Colonic mucosa (tissue), 4 donors: ENCODE results near the gene SNUPN. TPM values are rescaled to one million over a fixed set of nuclear protein-coding genes. Genes with fewer than 3 reads are reported as not detected.
"Not testable (repeated sequence)": the region's sequence is repeated elsewhere in the genome, so short reads cannot be mapped to it uniquely, and the experiment has no call there.

ENCODE experiments used
- DNase-seq: peaks from one replicate; pipeline ENCODE4 v3.0.0-alpha.2; 2020
- H3K27ac ChIP-seq: fragments of 200-600 bp; one replicate; pipeline ENCODE4 v1.8.0; 2021
- H3K27me3 ChIP-seq: fragments of 200-600 bp; one replicate; pipeline ENCODE4 v1.8.0; 2021
- H3K36me3 ChIP-seq: fragments of 200-600 bp; one replicate; pipeline ENCODE4 v1.8.0; 2021
- H3K4me1 ChIP-seq: fragments of 200-600 bp; one replicate; pipeline ENCODE4 v1.8.0; 2021; ENCODE audit warnings: mild to moderate bottlenecking
- H3K4me3 ChIP-seq: fragments of 200-600 bp; one replicate; pipeline ENCODE4 v1.8.0; 2021
- H3K9ac ChIP-seq, 2 donors: one replicate each; pipeline ENCODE4 v1.7.0; 2013; ENCODE audit warnings: control low read depth in 2 of 2, low read depth in 2 of 2, low read length in 2 of 2
- H3K9me3 ChIP-seq: fragments of 200-600 bp; one replicate; pipeline ENCODE4 v1.8.0; 2021
- intact Hi-C: fragments of 100-400 bp; cut with DNase I; formaldehyde crosslinking; loops from one replicate; pipeline ENCODE4 v1.14.1; 2022
- total RNA-seq, 2 donors: library from RNA; stranded (reverse); fragmentation: NEBNext Ultra II Directional in 1 of 2; extraction: Animal tissue kit (Norgen Biotek cat#: 25700) in 1 of 2; gene quantifications; one replicate each; pipeline ENCODE4 v1.2.1, GENCODE V29; 2021
- TF ChIP-seq, protein P1 (sequence below): fragments of 200-600 bp; IDR thresholded peaks from one replicate; pipeline ENCODE4 v1.8.0; 2022; ENCODE audit warnings: antibody characterized with exemption, mild to moderate bottlenecking
- donor health status: healthy.
- donor health status: DM: no; HTN: no; CAD: no.
- donor health status: DM: no; HTN: no; CAD: no.

Gene SNUPN
- total RNA-seq, 2 donors from 2014 or later: 19.1 to 20.7 TPM

DNA sequence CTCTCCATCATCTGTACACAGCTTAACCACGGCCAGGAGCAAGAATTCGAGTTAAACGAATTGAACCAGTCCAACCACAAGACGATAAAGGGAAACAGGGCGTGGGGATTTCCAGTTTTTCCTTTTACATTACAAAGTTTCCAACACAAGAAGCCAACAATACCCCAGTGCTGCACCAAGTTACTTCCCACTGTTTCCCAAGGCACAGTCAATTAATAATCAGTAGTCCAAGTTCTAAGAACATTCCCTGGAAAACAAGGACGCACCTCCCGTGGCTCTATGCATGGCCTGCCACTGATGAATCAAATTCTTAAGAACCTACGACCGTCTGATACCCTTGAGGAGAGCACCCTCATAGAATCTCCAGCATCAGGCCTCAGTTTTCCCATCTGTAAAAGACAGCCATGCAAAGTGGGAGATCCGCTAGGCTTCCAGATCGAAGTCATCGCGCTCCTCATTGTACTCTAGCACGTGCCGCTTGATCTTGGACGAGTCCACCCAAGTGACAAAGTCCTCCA lies 13.7 kb upstream of the SNUPN start:
- Histone ChIP-seq H3K27ac (peak overlapping the region; percentile 90), H3K27me3 (no peaks in the 10 kb centered on the region), H3K4me3 (peak overlapping the region; percentile 61), H3K4me1 (peaks cover 10% of the 10 kb centered on the region), H3K36me3 (no peaks in the 10 kb centered on the region), H3K9ac (peak overlapping the region; percentile 90 to 97), H3K9me3 (no peaks in the 10 kb centered on the region)
- intact Hi-C loops: loop anchor here (5.0 kb wide), 1 partner anchor 38 kb away; no protein-coding TSS in a partner anchor
- DNase-seq: no peak
- TF ChIP-seq, protein P1, sequence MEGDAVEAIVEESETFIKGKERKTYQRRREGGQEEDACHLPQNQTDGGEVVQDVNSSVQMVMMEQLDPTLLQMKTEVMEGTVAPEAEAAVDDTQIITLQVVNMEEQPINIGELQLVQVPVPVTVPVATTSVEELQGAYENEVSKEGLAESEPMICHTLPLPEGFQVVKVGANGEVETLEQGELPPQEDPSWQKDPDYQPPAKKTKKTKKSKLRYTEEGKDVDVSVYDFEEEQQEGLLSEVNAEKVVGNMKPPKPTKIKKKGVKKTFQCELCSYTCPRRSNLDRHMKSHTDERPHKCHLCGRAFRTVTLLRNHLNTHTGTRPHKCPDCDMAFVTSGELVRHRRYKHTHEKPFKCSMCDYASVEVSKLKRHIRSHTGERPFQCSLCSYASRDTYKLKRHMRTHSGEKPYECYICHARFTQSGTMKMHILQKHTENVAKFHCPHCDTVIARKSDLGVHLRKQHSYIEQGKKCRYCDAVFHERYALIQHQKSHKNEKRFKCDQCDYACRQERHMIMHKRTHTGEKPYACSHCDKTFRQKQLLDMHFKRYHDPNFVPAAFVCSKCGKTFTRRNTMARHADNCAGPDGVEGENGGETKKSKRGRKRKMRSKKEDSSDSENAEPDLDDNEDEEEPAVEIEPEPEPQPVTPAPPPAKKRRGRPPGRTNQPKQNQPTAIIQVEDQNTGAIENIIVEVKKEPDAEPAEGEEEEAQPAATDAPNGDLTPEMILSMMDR: no peak

DNA sequence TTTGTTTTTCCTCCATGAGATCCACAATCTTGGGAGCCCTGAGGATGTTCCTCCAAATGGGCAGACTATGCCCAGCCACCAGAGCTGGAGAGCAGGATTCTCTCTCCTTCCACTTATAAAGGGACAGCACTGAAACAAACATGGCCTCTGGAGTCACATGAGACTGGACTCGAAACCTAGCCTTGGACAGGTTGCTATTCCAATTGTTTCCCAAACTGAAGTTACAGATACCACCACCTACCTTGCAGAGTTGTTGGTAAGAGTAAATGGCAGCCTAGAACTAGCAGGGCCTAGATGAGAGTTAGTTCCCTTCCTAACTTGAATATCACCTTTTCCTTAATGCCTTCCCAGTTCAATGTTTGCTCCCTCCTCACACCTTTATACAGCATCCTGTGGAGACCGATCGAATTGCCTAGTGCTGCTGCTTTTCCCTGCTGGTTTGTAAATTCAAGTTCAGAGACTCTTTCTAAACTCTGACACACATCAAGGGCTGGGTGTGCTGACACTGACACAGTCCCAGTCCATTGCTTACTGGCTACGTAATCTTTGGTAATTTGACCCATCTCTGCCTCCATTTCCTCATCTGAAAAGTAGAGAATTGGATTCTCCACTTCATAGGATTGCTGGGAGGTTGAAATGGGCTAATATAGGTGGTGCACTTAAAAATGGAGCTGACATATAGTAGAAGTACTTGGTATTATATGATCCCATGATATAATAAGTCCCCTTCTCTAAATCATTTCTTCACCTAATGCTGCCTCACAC lies 11.9 kb upstream of the SNUPN start:
- Histone ChIP-seq H3K4me1 (peaks cover 10% of the 10 kb centered on the region), H3K27ac (peak overlapping the region; percentile 90), H3K4me3 (no peak overlapping the region), H3K36me3 (no peaks in the 10 kb centered on the region), H3K9ac (peak overlapping the region in 1 of 2 donors; percentile 24), H3K27me3 (no peaks in the 10 kb centered on the region), H3K9me3 (no peaks in the 10 kb centered on the region)
- DNase-seq: no peak
- TF ChIP-seq, protein P1: no peak
- intact Hi-C loops: loop anchor here (5.0 kb wide), 1 partner anchor 40 kb away; no protein-coding TSS in a partner anchor

DNA sequence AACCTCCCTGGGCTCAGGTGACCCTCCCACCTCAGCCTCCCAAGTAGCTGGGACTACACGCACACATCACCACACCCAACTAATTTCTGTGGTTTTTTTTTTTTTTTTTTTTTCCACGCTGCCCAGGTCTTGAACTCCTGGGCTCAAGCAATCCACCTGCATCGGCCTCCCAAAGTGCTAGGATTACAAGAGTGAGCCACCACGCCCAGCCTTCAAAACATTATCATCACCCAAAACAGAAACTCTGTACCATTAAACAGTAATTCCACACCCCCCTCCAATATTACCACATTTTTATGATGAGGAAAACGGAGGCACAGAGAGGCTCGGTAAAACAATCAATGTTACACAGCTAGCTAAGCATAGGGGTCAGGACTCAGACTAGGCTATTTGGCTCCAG lies 10.5 kb upstream of the SNUPN start:
- DNase-seq: no peak
- intact Hi-C loops: loop anchor here (5.0 kb wide), 1 partner anchor 41 kb away; no protein-coding TSS in a partner anchor
- Histone ChIP-seq H3K27ac (no peak overlapping the region), H3K27me3 (no peaks in the 10 kb centered on the region), H3K4me3 (no peak overlapping the region), H3K9me3 (no peaks in the 10 kb centered on the region), H3K9ac (no peak overlapping the region), H3K4me1 (peaks cover 10% of the 10 kb centered on the region), H3K36me3 (no peaks in the 10 kb centered on the region)
- TF ChIP-seq, protein P1: no peak

DNA sequence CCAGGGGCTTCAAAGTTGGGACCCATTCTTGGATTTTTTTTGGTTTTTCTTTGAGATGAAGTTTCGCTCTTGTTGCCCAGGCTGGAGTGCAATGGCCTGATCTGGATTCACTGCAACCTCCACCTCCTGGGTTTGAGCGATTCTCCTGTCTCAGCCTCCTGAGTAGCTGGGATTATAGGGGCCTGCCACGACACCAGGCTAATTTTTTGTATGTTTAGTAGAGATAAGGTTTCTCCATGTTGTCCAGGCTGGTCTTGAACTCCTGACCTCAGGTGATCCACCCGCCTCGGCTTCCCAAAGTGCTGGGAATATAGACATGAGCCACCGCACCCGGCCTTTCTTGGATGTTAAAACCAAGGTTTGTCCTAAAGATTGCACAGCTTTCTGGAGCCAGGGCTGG lies 8.4 kb upstream of the SNUPN start:
- H3K36me3 ChIP-seq, H3K4me1 ChIP-seq, intact Hi-C loops: not testable (repeated sequence)

DNA sequence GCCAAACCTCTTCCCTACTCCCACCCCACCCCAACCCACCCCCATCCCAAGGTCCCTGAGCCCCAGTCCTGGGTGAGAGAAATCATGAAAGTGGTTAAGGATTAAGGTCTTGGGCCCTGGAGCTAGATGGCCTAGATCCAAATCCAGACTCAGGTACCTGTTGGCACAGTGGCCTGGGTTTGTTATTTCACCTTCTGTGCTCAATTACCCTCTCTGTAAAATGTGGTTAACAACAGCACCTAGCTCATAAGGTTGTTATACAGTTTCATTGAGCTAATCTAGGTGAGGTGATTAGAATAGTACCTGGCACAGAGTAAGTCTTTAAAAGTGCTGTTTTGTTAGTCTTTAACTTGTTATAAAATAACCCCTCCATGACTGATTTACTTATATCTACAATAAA lies 6.4 kb upstream of the SNUPN start:
- no peak overlapping the region for H3K4me3 ChIP-seq
- no peak overlapping the region for H3K27ac ChIP-seq
- TF ChIP-seq, protein P1: no peak
- no peak for DNase-seq
- H3K36me3 ChIP-seq: no peaks in the 10 kb centered on the region
- H3K9me3 ChIP-seq: no peaks in the 10 kb centered on the region
- H3K27me3 ChIP-seq: no peaks in the 10 kb centered on the region
- intact Hi-C loops: no loop called here
- H3K9ac ChIP-seq: no peak overlapping the region
- no peaks in the 10 kb centered on the region for H3K4me1 ChIP-seq

More for the DNA sequence above, 8.4 kb upstream of the SNUPN start:
- not testable (repeated sequence) for H3K9me3 ChIP-seq, H3K27me3 ChIP-seq, H3K4me3 ChIP-seq, H3K9ac ChIP-seq, DNase-seq, H3K27ac ChIP-seq

DNA sequence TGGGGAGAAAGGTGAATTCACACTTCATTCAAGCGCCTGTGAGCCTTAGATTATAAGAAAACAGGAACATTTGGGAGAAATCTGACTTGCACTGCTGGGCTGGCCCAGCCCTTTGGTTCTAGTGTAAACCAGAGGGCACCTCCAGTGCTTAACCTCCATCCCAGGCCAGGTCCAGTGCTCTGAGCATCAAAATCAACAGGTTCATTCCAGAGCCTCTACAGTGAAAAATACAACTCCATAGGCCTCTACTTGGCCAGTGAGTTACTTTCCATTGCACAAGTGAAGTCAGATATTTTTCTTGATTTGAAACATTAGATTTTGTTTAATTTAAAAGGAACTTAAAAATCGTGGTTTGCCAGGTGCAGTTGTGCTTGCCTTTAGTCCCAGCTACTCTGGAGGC lies 3.0 kb downstream of the SNUPN start:
- H3K4me1 ChIP-seq: no peaks in the 10 kb centered on the region
- intact Hi-C loops: no loop called here
- no peaks in the 10 kb centered on the region for H3K9me3 ChIP-seq
- no peak for DNase-seq
- H3K9ac ChIP-seq: no peak overlapping the region
- H3K4me3 ChIP-seq: no peak overlapping the region
- no peaks in the 10 kb centered on the region for H3K36me3 ChIP-seq
- no peak overlapping the region for H3K27ac ChIP-seq
- TF ChIP-seq, protein P1: no peak
- H3K27me3 ChIP-seq: no peaks in the 10 kb centered on the region
